Natural killer cell treated with Interleukin-12 subunit alpha and Interleukin-12 subunit beta and Interleukin-15 and Interleukin-18, amount 100 ng/mL, for 72 hours (primary cell): Measurements from ENCODE around the gene MUC5B. TPM values are rescaled to one million over a fixed set of nuclear protein-coding genes. Genes with fewer than 3 reads are reported as not detected.
"Not testable (repeated sequence)": the region's sequence is repeated elsewhere in the genome, so short reads cannot be mapped to it uniquely, and the experiment has no call there.

Experiments used
- ATAC-seq, 2 donors: fragments of 150-1000 bp; cut with Tn5 transposase in 1 of 2; sonication (Bioruptor Pico), chemical (Tn5 transposase) in 1 of 2; 2 replicates each; pipeline ENCODE4 v1.10.0; 2021
- DNase-seq: peaks from one replicate; pipeline ENCODE4 v3.0.0; 2022; ENCODE audit warnings: low spot score
- H3K27ac Mint-ChIP-seq, 2 donors: 1 replicate in 1 of 2; 2 replicates in 1 of 2; pipeline ENCODE4 v1.8.0; 2022; ENCODE audit warnings: mixed read lengths in 2 of 2, mild to moderate bottlenecking in 1 of 2, moderate library complexity in 1 of 2
- H3K27me3 Mint-ChIP-seq, 2 donors: 1 replicate in 1 of 2; 2 replicates in 1 of 2; pipeline ENCODE4 v1.8.0; 2022; ENCODE audit warnings: mixed read lengths in 2 of 2
- H3K36me3 Mint-ChIP-seq: one replicate; pipeline ENCODE4 v1.8.0; 2022; ENCODE audit warnings: mixed read lengths
- H3K4me1 Mint-ChIP-seq, 2 donors: 1 replicate in 1 of 2; 2 replicates in 1 of 2; pipeline ENCODE4 v1.8.0; 2022; ENCODE audit warnings: low read depth in 2 of 2, mixed read lengths in 2 of 2, mild to moderate bottlenecking in 1 of 2
- H3K4me3 Mint-ChIP-seq: one replicate; pipeline ENCODE4 v1.8.0; 2022; ENCODE audit warnings: mixed read lengths
- H3K9me3 Mint-ChIP-seq: 2 replicates; pipeline ENCODE4 v1.8.0; 2022; ENCODE audit warnings: mixed read lengths
- total RNA-seq, 2 donors: library from RNA; stranded (reverse); gene quantifications; one replicate each; pipeline ENCODE4 v1.2.3, GENCODE V29; 2022

The MUC5B gene
- total RNA-seq, 2 donors from 2014 or later: not detected

GRCh38 chr11:1181420-1181819 lies 41.4 kb upstream of the MUC5B start:
- H3K27ac Mint-ChIP-seq: no peak overlapping the region
- ATAC-seq (no peak), DNase-seq (no peak)
- no peaks in the 10 kb centered on the region for H3K4me1 Mint-ChIP-seq
- H3K9me3 Mint-ChIP-seq: no peaks in the 10 kb centered on the region
- no peaks in the 10 kb centered on the region for H3K36me3 Mint-ChIP-seq
- no peaks in the 10 kb centered on the region for H3K27me3 Mint-ChIP-seq
- no peak overlapping the region for H3K4me3 Mint-ChIP-seq

DNA sequence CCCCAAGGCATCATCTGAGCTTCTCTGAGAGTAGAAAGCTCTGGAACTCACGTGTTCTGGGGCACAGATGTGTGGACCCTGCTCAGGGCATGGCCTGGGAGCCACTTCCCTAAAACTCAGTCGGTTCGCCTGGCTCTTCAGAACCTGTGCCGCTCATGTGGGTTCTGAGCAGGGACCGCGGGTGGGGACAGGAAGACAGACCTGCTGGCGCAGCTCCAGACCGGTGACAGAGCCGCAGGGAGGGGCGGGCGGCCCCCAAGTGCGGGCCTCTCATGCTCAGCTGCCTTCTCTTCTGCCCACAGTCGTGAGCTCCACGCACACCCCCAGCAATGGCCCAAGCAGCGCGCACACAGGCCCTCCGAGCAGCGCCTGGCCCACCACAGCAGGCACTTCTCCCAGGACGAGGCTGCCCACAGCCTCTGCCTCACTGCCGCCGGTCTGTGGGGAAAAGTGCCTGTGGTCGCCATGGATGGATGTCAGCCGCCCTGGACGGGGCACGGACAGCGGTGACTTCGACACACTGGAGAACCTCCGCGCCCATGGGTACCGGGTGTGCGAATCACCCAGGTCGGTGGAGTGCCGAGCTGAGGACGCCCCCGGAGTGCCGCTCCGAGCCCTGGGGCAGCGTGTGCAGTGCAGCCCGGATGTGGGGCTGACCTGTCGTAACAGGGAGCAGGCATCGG lies 40.9 kb upstream of the MUC5B start:
- H3K27me3 Mint-ChIP-seq: no peaks in the 10 kb centered on the region
- ATAC-seq: no peak
- H3K4me3 Mint-ChIP-seq: no peak overlapping the region

DNA sequence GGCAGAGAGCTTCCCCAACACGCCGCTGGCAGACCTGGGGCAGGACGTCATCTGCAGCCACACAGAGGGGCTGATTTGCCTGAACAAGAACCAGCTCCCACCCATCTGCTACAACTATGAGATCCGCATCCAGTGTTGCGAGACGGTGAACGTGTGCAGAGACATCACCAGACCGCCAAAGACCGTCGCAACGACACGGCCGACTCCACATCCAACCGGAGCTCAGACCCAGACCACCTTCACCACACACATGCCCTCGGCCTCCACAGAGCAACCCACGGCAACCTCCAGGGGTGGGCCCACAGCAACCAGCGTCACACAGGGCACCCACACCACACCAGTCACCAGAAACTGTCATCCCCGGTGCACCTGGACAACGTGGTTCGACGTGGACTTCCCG lies 38.7 kb upstream of the MUC5B start:
- not testable (repeated sequence) for H3K36me3 Mint-ChIP-seq, DNase-seq, H3K4me3 Mint-ChIP-seq, H3K9me3 Mint-ChIP-seq, H3K27ac Mint-ChIP-seq, H3K4me1 Mint-ChIP-seq, H3K27me3 Mint-ChIP-seq
- peak; percentile 32 to 36 for ATAC-seq

More for the DNA sequence above, 40.9 kb upstream of the MUC5B start:
- H3K4me1 Mint-ChIP-seq: no peaks in the 10 kb centered on the region
- no peak overlapping the region for H3K27ac Mint-ChIP-seq
- H3K36me3 Mint-ChIP-seq: no peaks in the 10 kb centered on the region
- no peak for DNase-seq
- H3K9me3 Mint-ChIP-seq: no peaks in the 10 kb centered on the region

DNA sequence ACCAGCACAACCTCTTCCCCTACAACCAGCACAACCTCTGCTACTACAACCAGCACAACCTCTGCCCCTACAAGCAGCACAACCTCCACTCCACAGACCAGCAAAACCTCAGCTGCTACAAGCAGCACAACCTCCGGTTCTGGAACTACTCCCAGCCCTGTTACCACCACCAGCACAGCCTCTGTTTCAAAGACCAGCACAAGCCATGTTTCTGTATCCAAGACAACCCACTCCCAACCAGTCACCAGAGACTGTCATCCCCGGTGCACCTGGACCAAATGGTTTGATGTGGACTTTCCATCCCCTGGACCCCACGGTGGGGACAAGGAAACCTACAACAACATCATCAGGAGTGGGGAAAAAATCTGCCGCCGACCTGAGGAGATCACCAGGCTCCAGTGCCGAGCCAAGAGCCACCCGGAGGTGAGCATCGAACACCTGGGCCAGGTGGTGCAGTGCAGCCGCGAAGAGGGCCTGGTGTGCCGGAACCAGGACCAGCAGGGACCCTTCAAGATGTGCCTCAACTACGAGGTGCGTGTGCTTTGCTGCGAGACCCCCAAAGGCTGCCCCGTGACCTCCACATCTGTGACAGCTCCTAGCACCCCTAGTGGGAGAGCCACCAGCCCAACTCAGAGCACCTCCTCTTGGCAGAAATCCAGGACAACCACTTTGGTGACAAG lies 34.3 kb upstream of the MUC5B start:
- not testable (repeated sequence) for ATAC-seq, H3K27ac Mint-ChIP-seq, H3K4me3 Mint-ChIP-seq, H3K36me3 Mint-ChIP-seq, H3K27me3 Mint-ChIP-seq, H3K4me1 Mint-ChIP-seq, H3K9me3 Mint-ChIP-seq
- peak; percentile 58 for DNase-seq

- not testable (repeated sequence) for H3K36me3 Mint-ChIP-seq, H3K27me3 Mint-ChIP-seq, H3K4me1 Mint-ChIP-seq, H3K4me3 Mint-ChIP-seq, H3K9me3 Mint-ChIP-seq, ATAC-seq, H3K27ac Mint-ChIP-seq, DNase-seq
These were observed 33.0 kb upstream of the MUC5B start for GRCh38 chr11:1189816-1190215.

- DNase-seq, H3K27me3 Mint-ChIP-seq, H3K9me3 Mint-ChIP-seq: not testable (repeated sequence)
These were observed 30.9 kb upstream of the MUC5B start for GRCh38 chr11:1191786-1192470.

DNA sequence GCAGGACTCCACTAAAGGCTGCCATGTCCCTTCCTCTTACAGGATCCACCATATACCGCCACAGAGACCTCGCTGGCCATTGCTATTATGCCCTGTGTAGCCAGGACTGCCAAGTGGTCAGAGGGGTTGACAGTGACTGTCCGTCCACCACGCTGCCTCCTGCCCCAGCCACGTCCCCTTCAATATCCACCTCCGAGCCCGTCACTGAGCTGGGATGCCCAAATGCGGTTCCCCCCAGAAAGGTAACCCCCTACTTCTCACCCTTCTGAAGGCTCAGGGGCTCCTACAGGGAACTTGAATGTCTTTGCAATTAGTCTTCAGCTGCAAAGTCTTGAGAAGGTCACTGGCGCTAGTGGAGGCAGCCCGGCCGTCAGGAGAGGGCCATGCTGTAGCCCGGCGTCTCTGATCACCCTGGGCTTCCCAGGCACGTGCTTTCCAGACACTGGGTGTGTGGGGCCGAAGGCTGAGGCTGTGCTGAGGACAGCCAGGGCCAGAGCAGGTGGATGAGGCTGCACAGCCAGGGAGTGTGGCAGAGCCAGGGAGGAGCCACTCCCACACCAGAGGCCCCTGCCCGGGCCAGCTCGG lies 30.0 kb upstream of the MUC5B start:
- DNase-seq (no peak), ATAC-seq (peak in 1 of 2 donors; percentile 41)
- no peaks in the 10 kb centered on the region for H3K36me3 Mint-ChIP-seq
- H3K27me3 Mint-ChIP-seq: no peaks in the 10 kb centered on the region
- no peaks in the 10 kb centered on the region for H3K4me1 Mint-ChIP-seq
- H3K9me3 Mint-ChIP-seq: no peaks in the 10 kb centered on the region
- no peak overlapping the region for H3K4me3 Mint-ChIP-seq
- H3K27ac Mint-ChIP-seq: no peak overlapping the region

More at GRCh38 chr11:1191786-1192470, 30.9 kb upstream of the MUC5B start:
- H3K36me3 Mint-ChIP-seq, ATAC-seq, H3K4me3 Mint-ChIP-seq, H3K4me1 Mint-ChIP-seq, H3K27ac Mint-ChIP-seq: not testable (repeated sequence)

- ATAC-seq (peak in 1 of 2 donors; percentile 12), DNase-seq (no peak)
- H3K9me3 Mint-ChIP-seq: no peaks in the 10 kb centered on the region
- no peak overlapping the region for H3K27ac Mint-ChIP-seq
- H3K4me3 Mint-ChIP-seq: no peak overlapping the region
- no peaks in the 10 kb centered on the region for H3K4me1 Mint-ChIP-seq
- H3K36me3 Mint-ChIP-seq: no peaks in the 10 kb centered on the region
- no peaks in the 10 kb centered on the region for H3K27me3 Mint-ChIP-seq
These were observed 29.3 kb upstream of the MUC5B start for GRCh38 chr11:1193326-1194230.

GRCh38 chr11:1194231-1194976 lies 28.5 kb upstream of the MUC5B start:
- Mint-ChIP-seq H3K4me1 (no peaks in the 10 kb centered on the region), H3K9me3 (no peaks in the 10 kb centered on the region), H3K36me3 (no peaks in the 10 kb centered on the region), H3K27ac (no peak overlapping the region), H3K4me3 (no peak overlapping the region), H3K27me3 (no peaks in the 10 kb centered on the region)
- ATAC-seq (no peak), DNase-seq (peak; percentile 60)

DNA sequence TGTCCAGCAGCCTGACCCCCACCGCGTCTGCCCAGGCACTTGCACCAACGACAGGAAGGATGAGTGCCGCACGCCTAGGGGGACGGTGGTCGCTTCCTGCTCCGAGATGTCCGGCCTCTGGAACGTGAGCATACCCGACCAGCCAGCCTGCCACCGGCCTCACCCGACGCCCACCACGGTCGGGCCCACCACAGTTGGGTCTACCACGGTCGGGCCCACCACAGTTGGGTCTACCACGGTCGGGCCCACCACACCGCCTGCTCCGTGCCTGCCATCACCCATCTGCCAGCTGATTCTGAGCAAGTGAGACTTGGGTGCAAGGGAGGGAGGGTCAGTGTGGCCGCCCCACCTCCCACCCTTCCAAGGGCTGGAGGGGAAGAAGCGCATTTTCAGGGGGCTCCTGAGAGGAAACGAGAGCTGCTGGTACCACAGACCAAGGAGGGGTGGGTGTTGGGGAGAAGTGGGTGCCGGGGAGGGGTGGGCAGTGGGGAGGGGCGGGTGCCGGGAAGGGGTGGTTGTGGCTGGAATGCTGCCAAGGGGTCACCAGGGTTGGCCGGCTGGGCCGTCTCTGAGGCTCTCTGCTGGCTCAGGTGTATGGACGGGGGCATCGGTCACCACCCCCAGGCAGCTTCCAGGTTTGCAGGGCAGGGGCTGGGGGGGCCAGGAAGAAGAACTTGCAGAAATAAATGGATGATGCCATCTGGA lies 27.7 kb upstream of the MUC5B start:
- no peak for DNase-seq
- Mint-ChIP-seq H3K4me3 (no peak overlapping the region), H3K9me3 (no peaks in the 10 kb centered on the region), H3K27me3 (no peaks in the 10 kb centered on the region), H3K27ac (no peak overlapping the region), H3K4me1 (no peaks in the 10 kb centered on the region), H3K36me3 (no peaks in the 10 kb centered on the region)
- no peak for ATAC-seq

GRCh38 chr11:1195682-1196515 lies 27.0 kb upstream of the MUC5B start:
- Mint-ChIP-seq H3K27ac (no peak overlapping the region), H3K9me3 (no peaks in the 10 kb centered on the region), H3K27me3 (no peaks in the 10 kb centered on the region), H3K36me3 (no peaks in the 10 kb centered on the region), H3K4me3 (no peak overlapping the region), H3K4me1 (no peaks in the 10 kb centered on the region)
- no peak for DNase-seq
- peak in 1 of 2 donors; percentile 2 for ATAC-seq
